GM13976 (cell line): ENCODE results near the gene NAT16.

Source experiments
- DNase-seq: peaks from one replicate; pipeline ENCODE4 v3.0.0; 2012; ENCODE audit warnings: low spot score
- CTCF ChIP-seq: IDR thresholded peaks from 2 replicates; pipeline ENCODE4 v1.5.1; 2012; ENCODE audit warnings: borderline replicate concordance, mild to moderate bottlenecking; ENCODE audit not compliant: insufficient read depth; ENCODE audit errors: extremely low read depth, missing control alignments, control extremely low read depth
- in situ Hi-C: fragments of 300-500 bp; cut with MboI; formaldehyde crosslinking; loops from one replicate; pipeline ENCODE4 v1.12.0; 2022; ENCODE audit warnings: low sequenced_read_pairs, mixed read lengths, inconsistent platforms; ENCODE audit not compliant: unreplicated experiment

The NAT16 gene

GRCh38 chr7:101180130-101180755, at the start of gene NAT16:
NAT16 (minus strand) TSS chr7:101180293; CDS start chr7:101174807, 5,486 bp downstream.
- in situ Hi-C loops, result no loop called here
- TF ChIP-seq CTCF, result no peak
- DNase-seq, result no peak

- in situ Hi-C loops, result no loop called here
- no peak for DNase-seq
- no peak for TF ChIP-seq CTCF
These were observed 46.6 kb upstream of the NAT16 start for GRCh38 chr7:101226721-101227120.

- in situ Hi-C loops, result no loop called here
- no peak for DNase-seq
- TF ChIP-seq CTCF, result no peak
These were observed 45.6 kb upstream of the NAT16 start for GRCh38 chr7:101225650-101226049.

- no peak for DNase-seq
- in situ Hi-C loops, result no loop called here
- no peak for TF ChIP-seq CTCF
These were observed 43.4 kb upstream of the NAT16 start for GRCh38 chr7:101223528-101223927.

- no peak for DNase-seq
- TF ChIP-seq CTCF, result no peak
These were observed 42.3 kb upstream of the NAT16 start for GRCh38 chr7:101222275-101222830.

GRCh38 chr7:101220295-101220694, 40.2 kb upstream of the NAT16 start:
- in situ Hi-C loops, result no loop called here
- TF ChIP-seq CTCF, result no peak
- no peak for DNase-seq

More at GRCh38 chr7:101222275-101222830, 42.3 kb upstream of the NAT16 start:
- in situ Hi-C loops, result no loop called here
